IPS-NIHi7 (cell line): ENCODE results near the gene HIF3A.
A peak's percentile ranks its signal among the peaks of the same experiment; 100 is the strongest.
"Not testable (repeated sequence)": the region's sequence is repeated elsewhere in the genome, so short reads cannot be mapped to it uniquely, and the experiment has no call there.

Experiments used
- DNase-seq: peaks from one replicate; pipeline ENCODE4 v3.0.0; 2012; ENCODE audit warnings: mixed read lengths; ENCODE audit errors: extremely low spot score

The HIF3A gene

GRCh38 chr19:46296722-46297461, at the start of gene HIF3A:
TSS of gene HIF3A (plus strand) at chr19:46297042. CDS start at chr19:46297077, 35 bp downstream.
- DNase-seq = peak; percentile 98

- DNase-seq = no peak
Measured at GRCh38 chr19:46250076-46250735, 46.6 kb upstream of the HIF3A start.

- DNase-seq = no peak
Measured at GRCh38 chr19:46251416-46251815, 45.4 kb upstream of the HIF3A start.

DNA sequence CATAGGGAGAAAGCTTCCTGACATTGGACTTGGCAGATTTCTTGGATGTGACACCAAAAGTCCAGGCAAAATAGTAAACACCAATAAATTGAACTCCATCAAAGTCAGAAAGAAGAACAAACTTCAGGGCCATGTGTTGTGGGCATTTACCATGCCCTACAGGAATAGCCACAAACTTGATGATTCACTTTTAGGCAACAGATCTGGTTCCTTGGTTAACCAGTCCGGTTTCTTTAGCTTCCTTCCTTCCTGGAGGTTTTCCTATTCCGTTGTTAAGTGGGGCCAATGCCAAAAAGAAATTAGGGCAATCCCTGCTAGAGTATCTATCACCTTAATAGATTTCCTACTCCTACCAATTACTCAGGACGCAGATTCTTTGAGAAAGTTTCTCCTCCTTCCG, 42.1 kb upstream of the HIF3A start:
- no peak for DNase-seq

DNA sequence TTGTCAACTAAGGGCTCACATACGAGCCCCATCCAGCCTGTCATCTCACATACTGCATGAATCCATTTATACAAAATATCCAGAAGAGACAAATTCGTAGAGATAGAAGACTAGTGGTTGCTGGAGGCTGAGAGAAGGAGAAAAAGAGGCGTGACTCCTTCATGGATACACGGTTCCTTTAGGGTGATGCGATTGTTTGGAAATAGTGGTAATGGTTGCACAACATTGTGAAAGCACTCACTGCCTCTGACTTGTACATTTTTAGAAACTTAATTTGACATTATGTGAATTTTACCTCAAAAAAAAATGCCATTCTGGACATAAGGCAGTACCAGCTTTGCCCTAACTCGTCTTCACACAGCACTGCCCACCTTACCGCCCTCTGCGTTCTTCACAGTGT, 40.0 kb upstream of the HIF3A start:
- DNase-seq = no peak

- DNase-seq = not testable (repeated sequence)
Measured at GRCh38 chr19:46261501-46261900, 35.3 kb upstream of the HIF3A start.

DNA sequence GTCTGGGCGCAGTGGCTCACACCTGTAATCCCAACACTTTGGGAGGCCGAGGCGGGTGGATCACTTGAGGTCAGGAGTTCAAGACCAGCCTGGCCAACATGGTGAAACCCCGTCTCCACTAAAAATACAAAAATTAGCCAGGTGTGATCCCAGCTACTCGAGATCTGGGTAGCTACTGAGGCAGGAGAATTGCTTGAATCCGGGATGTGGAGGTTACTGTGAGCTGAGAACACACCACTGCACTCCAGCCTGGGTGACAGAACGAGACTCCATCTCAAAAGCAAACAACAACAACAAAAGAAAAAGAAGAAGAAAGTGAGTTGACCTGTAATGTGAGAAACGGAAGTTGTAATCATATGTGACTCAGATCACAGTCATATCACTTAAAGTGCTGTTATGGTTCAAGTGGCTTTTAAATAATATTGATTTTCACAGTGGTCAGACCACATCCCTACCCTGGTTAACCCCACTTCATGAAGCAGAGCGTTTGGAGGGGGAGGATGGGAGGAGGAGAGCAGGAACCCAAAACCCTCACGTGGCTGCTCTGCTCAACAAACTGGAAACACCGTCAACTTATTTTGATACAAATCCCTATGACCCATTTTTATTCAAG, 34.1 kb upstream of the HIF3A start:
- DNase-seq = not testable (repeated sequence)

- DNase-seq = not testable (repeated sequence)
Measured at GRCh38 chr19:46264801-46265200, 32.0 kb upstream of the HIF3A start.

- DNase-seq = peak; percentile 81
Measured at GRCh38 chr19:46265217-46265828, 31.5 kb upstream of the HIF3A start.

DNA sequence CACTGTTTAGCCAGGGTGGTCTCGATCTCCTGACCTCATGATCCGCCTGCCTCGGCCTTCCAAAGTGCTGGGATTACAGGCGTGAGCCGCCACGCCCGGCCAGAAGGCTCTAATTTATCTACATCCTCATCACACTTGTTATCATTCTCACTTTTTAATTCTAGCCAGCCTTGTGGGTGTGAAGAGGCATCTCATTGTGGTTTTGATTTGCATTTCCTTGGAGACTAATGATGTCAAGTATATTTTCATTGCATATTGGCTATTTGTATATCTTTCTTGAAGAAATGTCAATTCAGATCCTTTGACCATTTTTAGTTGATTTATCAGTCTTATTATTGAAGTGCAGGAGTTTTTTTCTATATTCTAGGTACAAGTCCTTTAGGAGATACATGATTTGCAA, 27.7 kb upstream of the HIF3A start:
- no peak for DNase-seq

GRCh38 chr19:46270521-46271256, 26.2 kb upstream of the HIF3A start:
- DNase-seq = no peak

DNA sequence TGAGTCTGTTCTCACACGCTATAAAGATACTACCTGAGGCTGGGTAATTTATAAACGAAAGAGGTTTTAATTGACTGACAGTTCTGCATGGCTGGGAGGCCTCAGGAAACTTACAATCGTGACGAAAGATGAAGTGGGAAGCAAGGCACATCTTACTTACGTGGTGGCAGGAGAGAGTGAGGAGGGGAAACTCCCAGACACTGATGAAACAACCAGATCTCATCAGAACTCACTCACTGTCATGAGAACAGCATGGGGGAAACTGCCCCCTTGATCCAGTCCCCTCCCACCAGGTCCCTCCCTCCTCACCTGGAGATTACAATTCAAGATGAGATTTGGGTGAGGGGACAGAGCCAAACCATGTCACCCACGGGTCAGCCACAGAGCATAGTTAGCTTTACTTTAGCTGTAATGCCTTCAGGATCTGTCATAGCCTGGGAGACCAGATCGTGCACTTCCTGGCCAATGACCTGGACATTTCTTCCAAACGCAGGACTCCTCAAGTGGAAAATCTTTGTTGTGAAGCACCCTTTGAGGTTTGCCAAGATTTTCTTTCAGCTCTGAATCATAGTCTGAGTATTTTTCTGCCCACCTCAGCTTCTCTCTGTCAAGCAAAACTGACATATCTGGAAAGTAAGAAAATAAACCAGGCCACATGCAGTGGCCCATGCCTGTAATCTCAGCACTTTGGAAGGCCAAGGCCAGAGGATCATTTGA, 25.2 kb upstream of the HIF3A start:
- DNase-seq = no peak

GRCh38 chr19:46273931-46274330, 22.9 kb upstream of the HIF3A start:
- not testable (repeated sequence) for DNase-seq

DNA sequence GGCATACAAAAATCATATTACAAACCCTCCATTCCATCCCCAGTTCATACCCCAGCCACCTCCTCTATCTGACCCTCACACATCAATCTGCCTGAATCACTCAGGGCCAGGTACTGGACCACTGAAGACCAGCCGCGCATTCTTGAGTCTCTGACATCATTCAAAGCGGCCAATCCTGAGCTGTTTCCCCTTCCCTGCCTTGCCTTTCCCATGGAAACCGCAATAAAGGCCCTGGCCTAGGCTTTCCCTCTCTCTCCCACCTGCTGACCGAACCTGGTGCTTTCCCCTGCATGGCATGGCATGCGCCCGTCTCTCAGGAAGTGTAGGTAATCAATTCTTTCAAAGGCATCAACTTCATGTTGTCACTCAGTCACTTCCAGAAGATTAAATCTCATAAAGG, 17.7 kb upstream of the HIF3A start:
- DNase-seq = no peak

- no peak for DNase-seq
Measured at GRCh38 chr19:46283771-46284170, 13.1 kb upstream of the HIF3A start.

DNA sequence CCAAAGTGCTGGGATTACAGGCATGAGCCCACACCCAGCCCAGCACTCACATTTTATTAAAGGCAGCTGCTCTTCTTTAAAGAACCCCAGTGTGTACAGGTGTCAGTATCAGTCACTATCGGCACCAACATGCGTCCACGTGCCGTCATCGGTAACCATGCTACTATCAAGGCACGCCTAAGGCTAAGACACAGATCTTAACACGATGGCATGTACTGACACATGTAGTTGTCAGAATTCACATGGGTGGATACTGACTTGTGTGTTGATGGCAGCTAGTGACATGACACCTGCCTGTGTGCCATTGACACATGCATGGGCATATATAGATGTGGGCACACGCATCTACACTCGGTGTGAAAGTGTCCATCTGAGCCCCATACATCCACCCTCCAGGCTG, 12.2 kb upstream of the HIF3A start:
- DNase-seq = no peak

GRCh38 chr19:46287585-46287984, 9.3 kb upstream of the HIF3A start:
- no peak for DNase-seq

GRCh38 chr19:46288896-46289588, 7.8 kb upstream of the HIF3A start:
- DNase-seq = no peak

DNA sequence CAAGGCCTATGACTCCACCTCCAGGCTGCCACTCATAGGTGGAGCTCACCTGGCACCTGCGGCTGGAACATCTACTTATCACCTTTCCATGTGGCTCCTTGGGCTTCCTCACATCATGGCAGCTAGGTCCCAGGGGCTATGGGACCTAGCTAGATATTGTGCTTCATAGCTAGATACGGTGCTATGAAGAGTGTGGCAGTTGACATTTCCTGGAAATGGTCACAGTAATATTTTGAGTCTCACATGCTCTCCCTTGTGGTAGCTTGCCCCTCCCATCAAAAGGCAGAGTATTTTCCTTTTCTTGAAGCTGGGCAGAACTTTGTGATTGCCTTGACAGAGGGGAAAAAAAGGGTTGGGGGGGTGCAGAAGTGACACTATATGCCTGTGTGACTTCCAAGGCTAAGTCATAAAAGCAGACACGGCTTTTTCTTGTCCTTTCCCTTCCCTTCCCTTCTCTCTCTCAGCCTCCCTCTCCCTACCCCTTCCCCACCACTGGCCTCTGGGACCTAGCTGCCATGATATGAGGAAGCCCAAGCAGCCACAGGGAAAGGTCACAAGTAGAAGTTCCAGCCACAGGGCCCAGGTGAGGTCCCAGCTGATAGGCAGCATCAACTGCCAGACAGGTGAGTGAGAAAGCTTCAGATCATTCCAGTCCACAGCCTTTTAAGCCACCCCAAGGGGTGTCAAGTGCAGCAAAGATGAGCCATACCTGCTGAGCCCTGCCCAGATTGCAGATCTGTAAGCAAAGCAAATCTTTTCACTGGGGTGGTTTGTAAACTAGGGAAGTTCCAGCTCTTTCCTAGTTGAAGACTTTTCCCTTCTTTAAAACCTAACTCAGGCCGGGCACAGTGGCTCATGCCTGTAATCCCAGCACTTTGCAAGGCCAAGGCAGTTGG, 6.9 kb upstream of the HIF3A start:
- DNase-seq = no peak

DNA sequence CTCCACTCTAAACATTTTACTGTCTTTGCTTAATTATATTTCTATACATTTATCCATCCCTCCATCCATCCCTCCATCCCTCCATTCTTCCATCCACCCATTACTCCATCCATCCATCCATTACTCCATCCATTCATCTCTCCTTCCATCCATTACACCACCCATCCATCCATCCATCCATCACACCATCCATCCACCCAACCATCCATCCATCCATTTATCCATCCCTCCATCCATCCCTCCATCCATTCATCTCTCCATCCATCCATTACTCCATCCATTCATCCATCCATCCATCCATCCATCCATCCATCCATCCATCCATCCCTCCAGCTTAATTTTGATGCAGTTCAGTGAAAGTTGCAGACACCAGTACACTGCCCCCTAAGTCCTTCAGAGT, 5.0 kb upstream of the HIF3A start:
- DNase-seq = no peak
